ACC112 (cell line): ENCODE measurements around the gene KATNA1.
A peak's percentile ranks its signal among the peaks of the same experiment; 100 is the strongest.

Source experiments
- H2AFZ ChIP-seq: fragments of 200-600 bp; sonication (generic); one replicate; pipeline ENCODE4 v1.6.0; 2017; ENCODE audit warnings: antibody characterized with exemption, low read length; ENCODE audit not compliant: unreplicated experiment
- H3K27ac ChIP-seq: fragments of 200-600 bp; sonication (generic); 2 replicates; pipeline ENCODE4 v1.5.1; 2014; ENCODE audit warnings: low read depth, mild to moderate bottlenecking, antibody characterized with exemption, low read length, moderate library complexity
- H3K27me3 ChIP-seq: fragments of 200-600 bp; sonication (generic); 2 replicates; pipeline ENCODE4 v1.6.1; 2014; ENCODE audit warnings: mild to moderate bottlenecking, antibody characterized with exemption, low read length, moderate library complexity, mixed read lengths; ENCODE audit not compliant: insufficient read depth
- H3K36me3 ChIP-seq: fragments of 200-600 bp; sonication (generic); 2 replicates; pipeline ENCODE4 v1.6.1; 2016; ENCODE audit warnings: mild to moderate bottlenecking, antibody characterized with exemption, low read length, moderate library complexity, mixed read lengths; ENCODE audit not compliant: insufficient read depth
- H3K4me1 ChIP-seq: fragments of 200-600 bp; sonication (generic); one replicate; pipeline ENCODE4 v1.6.1; 2016; ENCODE audit warnings: low read length, mixed read lengths; ENCODE audit not compliant: insufficient read depth, unreplicated experiment, control insufficient read depth
- H3K4me3 ChIP-seq: fragments of 200-600 bp; sonication (generic); 2 replicates; pipeline ENCODE4 v1.5.1; 2014; ENCODE audit warnings: mild to moderate bottlenecking, low read depth, low read length
- H3K79me2 ChIP-seq: fragments of 200-600 bp; sonication (generic); one replicate; pipeline ENCODE4 v1.6.0; 2016; ENCODE audit warnings: low read length; ENCODE audit not compliant: control insufficient read depth, unreplicated experiment, insufficient read depth

Gene KATNA1

DNA sequence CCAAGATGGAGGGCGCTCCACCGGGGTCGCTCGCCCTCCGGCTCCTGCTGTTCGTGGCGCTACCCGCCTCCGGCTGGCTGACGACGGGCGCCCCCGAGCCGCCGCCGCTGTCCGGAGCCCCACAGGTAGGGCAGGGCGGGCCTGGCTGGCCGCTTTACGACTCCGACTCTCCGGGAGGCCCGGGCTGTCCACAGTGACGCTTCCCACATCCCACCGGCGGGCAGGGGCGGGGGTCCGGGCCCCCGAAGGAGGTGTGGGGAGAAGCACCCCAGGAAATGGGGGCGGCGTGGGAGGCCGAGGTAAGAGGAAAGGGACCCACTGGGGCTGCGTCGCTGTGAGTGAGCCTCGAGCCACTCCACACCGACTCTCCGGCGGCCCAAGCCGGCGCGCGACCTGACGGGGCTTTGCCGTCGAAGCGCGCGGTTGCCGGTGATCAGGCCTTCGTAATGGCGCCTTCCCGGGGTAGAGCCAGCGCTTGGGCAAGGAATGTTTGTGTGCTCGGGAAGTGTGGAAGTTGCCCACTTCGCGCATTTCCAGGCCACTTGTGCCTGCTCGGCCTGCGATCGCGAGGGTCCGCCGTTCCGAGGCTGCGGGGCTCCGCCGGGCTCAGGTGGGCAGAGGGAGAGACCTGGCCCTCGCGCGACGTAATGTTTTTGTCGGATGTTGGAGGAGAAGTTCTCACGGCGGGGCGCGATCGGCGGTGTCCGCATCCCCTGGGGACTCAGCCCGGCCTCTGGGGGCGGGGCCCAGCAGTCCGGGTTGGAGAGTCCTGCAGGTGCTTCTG is 81.9 kb downstream of the KATNA1 start:
- peak overlapping the region; percentile 100 for H2AFZ ChIP-seq
- no peaks in the 10 kb centered on the region for H3K27me3 ChIP-seq
- peak overlapping the region; percentile 70 for H3K27ac ChIP-seq
- H3K4me1 ChIP-seq, result peaks cover 12% of the 10 kb centered on the region
- peak overlapping the region; percentile 100 for H3K4me3 ChIP-seq
- no peaks in the 10 kb centered on the region for H3K36me3 ChIP-seq
- H3K79me2 ChIP-seq, result peaks cover 31% of the 10 kb centered on the region

DNA sequence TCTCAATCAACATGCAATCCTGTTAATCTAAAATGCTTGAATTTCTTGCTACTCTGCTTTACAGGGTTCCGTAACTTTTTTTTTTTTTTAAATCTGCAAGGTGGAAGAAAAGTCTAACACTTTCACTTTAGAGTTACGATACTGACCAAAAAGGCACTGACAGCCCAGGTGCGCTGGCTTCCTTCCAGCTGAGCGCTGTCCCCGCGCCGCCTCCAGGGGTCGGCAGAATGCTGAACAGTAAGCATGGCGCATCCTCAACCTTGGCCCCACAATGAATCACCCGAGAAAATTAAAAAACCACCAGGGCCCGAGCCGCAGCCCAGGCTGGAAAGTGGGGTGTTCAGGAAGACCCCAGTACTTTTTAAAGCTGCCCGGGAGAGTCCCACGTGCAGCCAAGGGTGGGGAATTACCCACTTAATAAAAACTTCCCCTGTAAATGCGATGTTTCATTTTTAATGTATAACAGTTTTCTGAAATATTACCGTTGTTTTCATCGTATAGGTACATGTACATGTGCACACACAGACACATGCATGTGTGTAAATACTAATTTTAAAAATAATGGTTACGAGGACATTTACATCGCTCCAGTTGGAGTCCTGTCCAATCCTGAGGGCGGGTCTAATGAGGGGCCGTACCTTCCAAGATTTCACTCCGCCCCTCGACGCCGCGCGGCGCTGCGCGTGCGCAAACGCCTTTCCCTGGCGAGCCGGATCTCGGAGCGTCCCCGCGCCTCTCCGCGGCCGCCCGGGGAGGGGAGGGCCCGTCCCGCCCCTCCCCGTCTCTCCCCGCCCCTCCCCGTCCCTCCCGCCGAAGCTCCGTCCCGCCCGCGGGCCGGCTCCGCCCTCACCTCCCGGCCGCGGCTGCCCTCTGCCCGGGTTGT is 82.7 kb downstream of the KATNA1 start, which contains the start of gene GINM1:
Gene GINM1 (plus strand): TSS at position 849 of the 883 bp plus-strand sequence. CDS start 40 bp downstream, outside the sequence.
- Histone ChIP-seq H3K36me3 (no peaks in the 10 kb centered on the region), H3K27me3 (no peaks in the 10 kb centered on the region), H3K27ac (peak within 1 kb of the TSS; percentile 70), H3K79me2 (peaks cover 30% of the 10 kb centered on the region), H3K4me3 (peak within 1 kb of the TSS; percentile 100), H2AFZ (peak within 1 kb of the TSS; percentile 100), H3K4me1 (peaks cover 12% of the 10 kb centered on the region)

DNA sequence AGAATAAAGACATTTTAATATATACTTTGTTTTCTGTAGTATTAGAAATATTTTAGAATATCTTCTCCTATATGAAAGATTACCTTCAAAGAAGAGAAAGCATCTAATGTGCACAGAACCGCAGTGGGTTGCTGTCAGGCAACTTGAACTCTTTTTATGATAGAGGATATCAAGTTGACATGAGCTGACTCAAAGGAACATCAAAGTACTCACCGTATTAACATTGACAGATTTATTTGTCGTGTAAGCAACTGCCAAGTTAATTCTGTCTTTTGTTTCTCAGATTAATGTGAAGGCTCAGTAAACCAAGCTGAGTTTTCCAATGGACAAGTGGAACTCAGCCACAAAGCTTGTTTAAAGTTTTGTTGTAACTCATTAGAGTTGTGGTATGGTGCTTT is 84.6 kb downstream of the KATNA1 start:
- H3K27me3 ChIP-seq, result no peaks in the 10 kb centered on the region
- H3K4me3 ChIP-seq, result no peak overlapping the region
- peaks cover 21% of the 10 kb centered on the region for H3K79me2 ChIP-seq
- peaks cover 12% of the 10 kb centered on the region for H3K4me1 ChIP-seq
- no peaks in the 10 kb centered on the region for H3K36me3 ChIP-seq
- H2AFZ ChIP-seq, result no peak overlapping the region
- peak overlapping the region; percentile 37; the same call in 1 of the 2 replicates for H3K27ac ChIP-seq

DNA sequence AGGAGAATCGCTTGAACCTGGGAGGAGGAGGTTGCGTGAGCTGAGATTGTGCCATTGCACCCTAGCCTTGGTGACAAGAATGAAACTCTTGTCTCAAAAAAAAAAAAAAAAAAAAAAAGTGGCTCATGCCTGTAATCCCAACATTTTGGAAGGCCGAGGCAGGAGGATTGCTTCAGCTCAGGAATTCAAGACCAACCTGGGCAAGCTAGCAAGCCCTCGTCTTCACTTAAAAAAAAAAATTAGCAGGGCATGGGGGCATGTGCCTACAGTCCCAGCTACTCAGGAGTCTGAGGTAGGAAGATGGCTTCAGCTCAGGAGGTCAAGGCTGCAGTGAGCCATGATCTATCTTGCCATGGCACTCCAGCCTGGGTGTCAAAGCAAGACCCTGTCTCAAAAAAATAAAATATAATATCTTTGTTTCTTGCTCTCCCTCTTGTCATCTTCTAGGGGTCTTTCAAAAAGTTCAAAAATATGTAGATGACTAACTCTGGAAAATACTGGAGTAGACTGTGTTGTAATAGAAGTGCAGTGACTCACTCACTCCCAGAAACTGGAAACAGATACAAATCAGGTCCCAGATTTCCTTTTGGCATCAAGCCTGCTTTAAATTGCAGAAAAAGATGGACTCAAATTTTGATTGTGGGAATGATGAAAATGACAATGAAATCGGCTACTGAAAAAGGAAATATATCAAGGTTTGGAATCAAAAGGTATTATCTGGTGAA is 85.1 kb downstream of the KATNA1 start:
- no peak overlapping the region for H3K4me3 ChIP-seq
- H3K27ac ChIP-seq, result peak overlapping the region; percentile 13; the same call in 1 of the 2 replicates
- no peaks in the 10 kb centered on the region for H3K27me3 ChIP-seq
- H3K79me2 ChIP-seq, result peaks cover 21% of the 10 kb centered on the region
- no peaks in the 10 kb centered on the region for H3K36me3 ChIP-seq
- peaks cover 12% of the 10 kb centered on the region for H3K4me1 ChIP-seq
- no peak overlapping the region for H2AFZ ChIP-seq

DNA sequence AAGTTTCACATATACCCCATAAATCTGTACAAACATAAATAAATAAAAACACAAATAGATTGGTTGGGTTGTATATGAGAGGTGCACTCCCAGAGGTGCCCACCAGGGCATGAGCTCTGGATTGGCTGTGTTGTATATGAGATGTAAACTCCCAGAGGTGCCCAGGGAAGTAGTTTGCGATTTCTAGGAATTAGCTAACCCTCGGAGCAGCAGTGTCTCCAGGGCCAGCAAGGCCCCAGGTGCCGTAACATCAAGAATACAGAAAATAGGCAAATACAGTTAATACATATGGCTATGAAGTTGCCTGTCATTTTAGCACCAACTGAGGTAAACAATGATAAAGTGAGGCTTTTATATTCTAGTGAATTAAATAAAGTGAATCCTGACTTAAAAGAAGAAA is 87.8 kb downstream of the KATNA1 start:
- Histone ChIP-seq H3K79me2 (no peaks in the 10 kb centered on the region), H3K36me3 (no peaks in the 10 kb centered on the region), H3K4me1 (peaks cover 12% of the 10 kb centered on the region)

DNA sequence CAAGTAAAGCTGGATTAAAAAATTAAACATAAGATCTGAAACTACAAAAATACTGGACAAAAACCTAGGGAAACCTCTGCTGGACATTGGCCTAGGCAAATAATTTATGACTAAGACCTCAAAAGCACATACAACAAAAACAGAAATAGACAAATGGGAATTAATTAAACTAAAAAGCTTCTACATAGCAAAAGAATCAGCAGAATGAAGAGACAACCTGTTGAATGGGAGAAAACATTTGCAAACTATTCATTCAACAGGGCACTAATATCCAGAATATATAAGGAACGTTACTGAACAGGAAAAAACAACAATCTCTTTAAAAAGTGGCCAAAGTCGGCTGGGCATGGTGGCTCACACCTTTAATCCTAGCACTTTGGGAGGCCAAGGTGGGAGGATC is 89.1 kb downstream of the KATNA1 start:
- Histone ChIP-seq H2AFZ (no peak overlapping the region), H3K79me2 (no peaks in the 10 kb centered on the region), H3K27ac (no peak overlapping the region), H3K36me3 (no peaks in the 10 kb centered on the region), H3K4me3 (no peak overlapping the region), H3K4me1 (peaks cover 12% of the 10 kb centered on the region), H3K27me3 (no peaks in the 10 kb centered on the region)

More for the DNA sequence above, 87.8 kb downstream of the KATNA1 start:
- Histone ChIP-seq H3K27ac (no peak overlapping the region), H3K4me3 (no peak overlapping the region), H3K27me3 (no peaks in the 10 kb centered on the region), H2AFZ (no peak overlapping the region)

DNA sequence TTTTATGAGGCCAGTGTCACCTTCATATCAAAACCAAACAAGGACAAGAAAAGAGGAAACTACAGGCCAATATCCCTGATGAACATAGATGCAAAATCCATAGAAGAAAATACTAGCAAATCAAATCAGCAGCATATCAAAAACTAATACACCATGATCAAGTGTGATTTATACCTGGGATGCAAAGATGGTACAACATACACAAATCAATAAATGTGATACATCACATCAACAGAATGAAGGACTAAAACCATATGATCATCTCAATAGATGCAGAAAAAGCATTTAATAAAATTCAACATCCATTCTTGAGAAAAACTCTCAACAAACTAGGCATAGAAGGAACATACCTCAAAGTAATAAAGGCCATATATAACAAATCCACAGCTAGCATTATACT is 90.5 kb downstream of the KATNA1 start:
- Histone ChIP-seq H3K4me1 (no peaks in the 10 kb centered on the region), H3K4me3 (no peak overlapping the region), H3K79me2 (no peaks in the 10 kb centered on the region), H3K27ac (no peak overlapping the region), H2AFZ (no peak overlapping the region), H3K27me3 (no peaks in the 10 kb centered on the region), H3K36me3 (no peaks in the 10 kb centered on the region)

DNA sequence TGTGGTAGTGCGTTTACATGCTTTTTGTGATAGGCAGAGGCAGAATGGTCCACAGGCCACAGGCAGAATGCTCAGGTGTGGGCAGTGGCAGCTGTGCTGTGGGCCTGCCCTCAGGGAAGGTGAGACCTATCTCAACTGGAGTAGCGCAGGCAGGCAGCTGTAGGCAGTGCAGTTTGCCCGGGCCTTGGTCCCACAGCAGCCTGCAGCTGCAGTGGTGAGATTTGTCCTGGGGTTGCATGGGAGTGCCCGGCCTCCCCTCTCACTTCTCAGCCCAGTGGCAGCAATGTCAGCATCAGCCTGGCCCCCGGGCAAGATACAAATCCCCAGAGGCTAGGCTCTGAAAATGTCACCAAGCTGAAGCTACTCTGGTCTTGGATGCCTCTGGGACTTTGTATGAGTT is 96.6 kb downstream of the KATNA1 start:
- H3K4me3 ChIP-seq, result no peak overlapping the region
- H3K27ac ChIP-seq, result no peak overlapping the region
- no peak overlapping the region for H2AFZ ChIP-seq
- H3K36me3 ChIP-seq, result no peaks in the 10 kb centered on the region
- no peaks in the 10 kb centered on the region for H3K4me1 ChIP-seq
- no peaks in the 10 kb centered on the region for H3K27me3 ChIP-seq
- no peaks in the 10 kb centered on the region for H3K79me2 ChIP-seq

DNA sequence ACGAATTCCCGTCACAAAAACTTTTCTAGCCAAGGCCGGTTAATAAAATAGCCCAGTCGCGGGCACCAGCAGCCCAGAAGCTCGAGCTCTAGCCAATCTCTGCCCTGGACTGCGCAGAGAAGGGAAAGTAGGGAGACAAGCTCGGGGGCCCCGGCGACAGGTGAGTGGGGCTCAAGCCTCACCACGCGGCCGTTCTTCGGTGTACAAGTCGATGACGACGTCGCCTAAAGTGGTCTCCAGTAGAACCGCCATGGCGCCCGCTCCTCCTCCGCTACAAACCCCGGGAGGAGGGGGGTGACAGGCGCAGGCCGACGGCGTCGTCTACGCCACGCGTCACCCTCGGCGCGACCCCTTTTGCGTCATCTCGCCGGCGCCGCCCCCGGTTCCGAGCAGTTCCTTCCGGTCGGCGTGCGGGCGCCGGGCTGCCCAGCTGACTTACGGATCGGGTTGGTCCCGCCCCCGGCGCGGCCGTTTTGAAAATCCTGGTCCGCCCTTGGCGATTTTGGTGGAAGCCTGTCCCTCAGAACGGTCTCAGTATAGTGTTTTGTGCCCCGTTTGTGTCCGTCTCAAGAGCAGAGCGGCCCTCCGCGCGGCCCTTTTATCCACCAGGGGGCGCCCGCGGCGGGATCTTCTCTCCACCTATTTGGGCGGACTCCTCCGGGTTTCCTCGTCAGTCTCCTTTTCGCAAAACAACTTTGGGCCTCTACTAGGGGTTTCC is 102.6 kb downstream of the KATNA1 start, which contains the start of gene PPIL4:
Gene PPIL4 (minus strand): TSS at position 290 of the 718 bp plus-strand sequence. CDS start 38 bp downstream, at position 252.
- peak within 1 kb of the TSS; percentile 79 for H2AFZ ChIP-seq
- peak within 1 kb of the TSS; percentile 97 for H3K4me3 ChIP-seq
- H3K27me3 ChIP-seq, result no peaks in the 10 kb centered on the region
- peaks cover 47% of the 10 kb centered on the region for H3K79me2 ChIP-seq
- H3K27ac ChIP-seq, result peak within 1 kb of the TSS; percentile 97
- H3K4me1 ChIP-seq, result peaks cover 9% of the 10 kb centered on the region
- H3K36me3 ChIP-seq, result 0 out of 2 replicates have a peak, but pooled peaks cover under 1% of the 10 kb centered on the region
